ENCODE measurements around the gene IL19. TPM values are rescaled to one million over a fixed set of nuclear protein-coding genes. Genes with fewer than 3 reads are reported as not detected.

Gene IL19
- total and polyA plus RNA-seq, 2 of the 13 experiments (the other 11 are each of a cell fraction or from before 2014, with no cell fraction given), result not detected

DNA sequence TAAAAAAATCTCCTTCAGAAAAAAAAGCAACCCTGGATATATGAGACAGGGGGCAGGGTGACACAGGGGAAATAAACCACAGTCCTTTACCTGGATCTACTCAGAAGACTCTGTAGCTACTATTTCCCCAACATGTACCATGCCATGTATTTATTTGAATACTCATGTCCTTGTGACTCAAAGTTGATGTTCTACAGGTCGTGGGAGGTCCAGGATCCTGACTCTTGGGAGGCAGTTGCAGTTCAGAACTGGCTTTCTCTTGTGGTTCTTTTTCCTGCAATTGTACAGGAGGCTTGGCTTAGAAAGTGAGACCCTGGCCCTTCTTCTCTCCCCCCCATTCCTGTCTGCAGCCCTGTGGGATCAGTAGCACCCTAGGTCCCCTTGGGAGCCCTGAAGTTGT, 120.8 kb downstream of the IL19 start (continued):
- TF ChIP-seq ZNF878 (CRISPR knock-in tag; IDR thresholded peaks at IDR 0.05), result no peak
- no peak for TF ChIP-seq KLF11 (CRISPR knock-in tag; IDR thresholded peaks at IDR 0.05)
- no peak for TF ChIP-seq ZNF788 (CRISPR knock-in tag; IDR thresholded peaks at IDR 0.05; ENCODE audit: borderline replicate concordance)
- TF ChIP-seq, protein P1, sequence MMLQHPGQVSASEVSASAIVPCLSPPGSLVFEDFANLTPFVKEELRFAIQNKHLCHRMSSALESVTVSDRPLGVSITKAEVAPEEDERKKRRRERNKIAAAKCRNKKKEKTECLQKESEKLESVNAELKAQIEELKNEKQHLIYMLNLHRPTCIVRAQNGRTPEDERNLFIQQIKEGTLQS (CRISPR knock-in tag; IDR thresholded peaks at IDR 0.05), result no peak
- TF ChIP-seq, protein P2, sequence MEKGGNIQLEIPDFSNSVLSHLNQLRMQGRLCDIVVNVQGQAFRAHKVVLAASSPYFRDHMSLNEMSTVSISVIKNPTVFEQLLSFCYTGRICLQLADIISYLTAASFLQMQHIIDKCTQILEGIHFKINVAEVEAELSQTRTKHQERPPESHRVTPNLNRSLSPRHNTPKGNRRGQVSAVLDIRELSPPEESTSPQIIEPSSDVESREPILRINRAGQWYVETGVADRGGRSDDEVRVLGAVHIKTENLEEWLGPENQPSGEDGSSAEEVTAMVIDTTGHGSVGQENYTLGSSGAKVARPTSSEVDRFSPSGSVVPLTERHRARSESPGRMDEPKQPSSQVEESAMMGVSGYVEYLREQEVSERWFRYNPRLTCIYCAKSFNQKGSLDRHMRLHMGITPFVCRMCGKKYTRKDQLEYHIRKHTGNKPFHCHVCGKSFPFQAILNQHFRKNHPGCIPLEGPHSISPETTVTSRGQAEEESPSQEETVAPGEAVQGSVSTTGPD (CRISPR knock-in tag; IDR thresholded peaks at IDR 0.05), result no peak
- TF ChIP-seq MEIS1 (CRISPR knock-in tag; IDR thresholded peaks at IDR 0.05; ENCODE audit: borderline replicate concordance), result no peak

Small RNA genes within 50 kb of the gene (small RNA-seq; reads per million reads assigned to genes)
- 0 reads per million in 3 experiments for gene RF00019 (ENCODE audit: insufficient read depth in 2 of 3, insufficient read length in 3 of 3, low read depth in 2 of 3, low replicate concordance in 1 of 3)

Other genes with a start within 250 kb of the IL19 start
- gene EIF2D, start 158.3 kb upstream of the IL19 start, total RNA-seq (2016; rRNA removed; fragmentation: Illumina TruSeq; extraction: Trizol), result 45.1 and 47.5 TPM in 2 replicates
- 61.1 and 64.9 TPM in 2 replicates for gene EIF2D, start 158.3 kb upstream of the IL19 start, polyA plus RNA-seq (2011; rRNA removed)
- gene DYRK3, start 135.2 kb upstream of the IL19 start, total RNA-seq (2016; rRNA removed; fragmentation: Illumina TruSeq; extraction: Trizol), result 2.8 and 4.1 TPM in 2 replicates
- 0.48 and 0.50 TPM in 2 replicates for gene DYRK3, start 135.2 kb upstream of the IL19 start, polyA plus RNA-seq (2011; rRNA removed)
- 14.5 and 16.6 TPM in 2 replicates for gene MAPKAPK2, start 85.9 kb upstream of the IL19 start, total RNA-seq (2016; rRNA removed; fragmentation: Illumina TruSeq; extraction: Trizol)
- 34.0 and 40.1 TPM in 2 replicates for gene MAPKAPK2, start 85.9 kb upstream of the IL19 start, polyA plus RNA-seq (2011; rRNA removed)
- not detected in 2 replicates for gene IL10, start 1.7 kb downstream of the IL19 start, total RNA-seq (2016; rRNA removed; fragmentation: Illumina TruSeq; extraction: Trizol)
- gene IL10, start 1.7 kb downstream of the IL19 start, polyA plus RNA-seq (2011; rRNA removed), result not detected in 2 replicates
- not detected in 2 replicates for gene IL20, start 94.8 kb downstream of the IL19 start, total RNA-seq (2016; rRNA removed; fragmentation: Illumina TruSeq; extraction: Trizol)
- gene IL20, start 94.8 kb downstream of the IL19 start, polyA plus RNA-seq (2011; rRNA removed), result 0.05 TPM in 1 of 2 replicates, not detected in the other
- gene IL24, start 126.7 kb downstream of the IL19 start, total RNA-seq (2016; rRNA removed; fragmentation: Illumina TruSeq; extraction: Trizol), result not detected in 2 replicates
- gene IL24, start 126.7 kb downstream of the IL19 start, polyA plus RNA-seq (2011; rRNA removed), result not detected in 2 replicates
- not detected in 2 replicates for gene FCMR, start 151.2 kb downstream of the IL19 start, total RNA-seq (2016; rRNA removed; fragmentation: Illumina TruSeq; extraction: Trizol)
- 0.47 TPM in 1 of 2 replicates, not detected in the other for gene FCMR, start 151.2 kb downstream of the IL19 start, polyA plus RNA-seq (2011; rRNA removed)
- gene PIGR, start 175.7 kb downstream of the IL19 start, total RNA-seq (2016; rRNA removed; fragmentation: Illumina TruSeq; extraction: Trizol), result not detected in 2 replicates
- gene PIGR, start 175.7 kb downstream of the IL19 start, polyA plus RNA-seq (2011; rRNA removed), result 0.04 TPM in 1 of 2 replicates, not detected in the other
- not detected in 2 replicates for gene FCAMR, start 199.7 kb downstream of the IL19 start, total RNA-seq (2016; rRNA removed; fragmentation: Illumina TruSeq; extraction: Trizol)
- gene FCAMR, start 199.7 kb downstream of the IL19 start, polyA plus RNA-seq (2011; rRNA removed), result not detected in 2 replicates